ENCODE results near the gene GADD45A.
A peak's percentile ranks its signal among the peaks of the same experiment; 100 is the strongest.
"Not testable (repeated sequence)": the region's sequence is repeated elsewhere in the genome, so short reads cannot be mapped to it uniquely, and the experiment has no call there.

The GADD45A gene

GRCh38 chr1:67721650-67722291 is 36.8 kb downstream of the GADD45A start:
- no peak for DNase-seq (ENCODE audit: low read depth in 2 of 2)

GRCh38 chr1:67722292-67722944 is 37.4 kb downstream of the GADD45A start:
- no peak for DNase-seq (ENCODE audit: low read depth in 2 of 2)

GRCh38 chr1:67723126-67723525 is 38.1 kb downstream of the GADD45A start:
- no peak for DNase-seq (ENCODE audit: low read depth in 2 of 2)

- no peak for DNase-seq (ENCODE audit: low read depth in 2 of 2)
Measured at GRCh38 chr1:67723620-67724019, 38.6 kb downstream of the GADD45A start.

- no peak for DNase-seq (ENCODE audit: low read depth in 2 of 2)
Measured at GRCh38 chr1:67724928-67725560, 40.0 kb downstream of the GADD45A start.

GRCh38 chr1:67726224-67726623 is 41.2 kb downstream of the GADD45A start:
- DNase-seq (ENCODE audit: low read depth in 2 of 2) = no peak

- DNase-seq (ENCODE audit: low read depth in 2 of 2) = no peak
Measured at GRCh38 chr1:67729872-67730271, 44.9 kb downstream of the GADD45A start.

GRCh38 chr1:67730312-67730711 is 45.3 kb downstream of the GADD45A start:
- DNase-seq (ENCODE audit: low read depth in 2 of 2) = not testable (repeated sequence)

GRCh38 chr1:67731322-67731721 is 46.3 kb downstream of the GADD45A start:
- DNase-seq (ENCODE audit: low read depth in 2 of 2) = no peak

GRCh38 chr1:67732750-67733151 is 47.8 kb downstream of the GADD45A start:
- DNase-seq (ENCODE audit: low read depth in 2 of 2) = no peak

GRCh38 chr1:67733681-67734322 is 48.8 kb downstream of the GADD45A start:
- no peak for DNase-seq (ENCODE audit: low read depth in 2 of 2)

GRCh38 chr1:67734323-67734690 is 49.3 kb downstream of the GADD45A start:
- DNase-seq (ENCODE audit: low read depth in 2 of 2) = no peak

GRCh38 chr1:67735206-67735605 is 50.2 kb downstream of the GADD45A start:
- DNase-seq (ENCODE audit: low read depth in 2 of 2) = no peak

GRCh38 chr1:67735806-67736627 is 51.0 kb downstream of the GADD45A start:
- peak; percentile 19 to 27 for DNase-seq (ENCODE audit: low read depth in 2 of 2)

GRCh38 chr1:67736750-67737149 is 51.7 kb downstream of the GADD45A start:
- no peak for DNase-seq (ENCODE audit: low read depth in 2 of 2)

- no peak for DNase-seq (ENCODE audit: low read depth in 2 of 2)
Measured at GRCh38 chr1:67737875-67738274, 52.9 kb downstream of the GADD45A start.
